Gastrocnemius medialis (tissue), 4 donors: ENCODE data around the gene LTB4R2.

ENCODE experiments used
- POLR2A ChIP-seq, 2 donors: fragments of 450-650 bp; IDR thresholded peaks; one replicate each; pipeline ENCODE4 v1.6.1; 2017; ENCODE audit warnings: antibody characterized with exemption in 2 of 2, mild to moderate bottlenecking in 2 of 2, moderate library complexity in 2 of 2
- TF ChIP-seq, protein P1 (sequence below), 5 experiments: fragments of 450-650 bp in 3 of 5; fragments of 200-600 bp in 2 of 5; sonication (generic) in 2 of 5; IDR thresholded peaks in 4 of 5; conservative IDR thresholded peaks in 1 of 5; 1 replicate in 4 of 5; 2 replicates in 1 of 5; pipeline ENCODE4 v1.5.1; 2016 to 2019; ENCODE audit warnings: antibody characterized with exemption in 5 of 5, mild to moderate bottlenecking in 3 of 5, moderate library complexity in 3 of 5

DNA sequence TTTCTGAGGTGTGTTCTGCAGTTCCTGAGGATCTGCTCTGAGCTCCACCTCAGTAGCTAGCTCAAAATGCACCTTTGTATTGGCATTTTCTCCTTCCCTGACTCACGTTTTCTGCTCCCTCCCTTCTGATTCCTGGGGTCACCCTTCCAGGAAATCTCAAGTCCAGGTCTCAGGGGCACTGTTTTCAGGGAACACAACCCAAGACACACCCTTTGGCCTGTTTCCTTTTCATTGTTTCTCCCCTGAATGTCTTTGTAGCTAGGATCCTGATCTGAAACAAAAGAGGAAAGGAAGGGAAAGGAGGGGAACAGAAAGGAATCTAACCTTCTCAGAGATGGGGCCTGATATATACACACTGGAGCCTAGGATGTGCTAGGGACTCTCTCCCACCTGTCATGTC, 37.2 kb downstream of the LTB4R2 start:
- TF ChIP-seq, protein P1, sequence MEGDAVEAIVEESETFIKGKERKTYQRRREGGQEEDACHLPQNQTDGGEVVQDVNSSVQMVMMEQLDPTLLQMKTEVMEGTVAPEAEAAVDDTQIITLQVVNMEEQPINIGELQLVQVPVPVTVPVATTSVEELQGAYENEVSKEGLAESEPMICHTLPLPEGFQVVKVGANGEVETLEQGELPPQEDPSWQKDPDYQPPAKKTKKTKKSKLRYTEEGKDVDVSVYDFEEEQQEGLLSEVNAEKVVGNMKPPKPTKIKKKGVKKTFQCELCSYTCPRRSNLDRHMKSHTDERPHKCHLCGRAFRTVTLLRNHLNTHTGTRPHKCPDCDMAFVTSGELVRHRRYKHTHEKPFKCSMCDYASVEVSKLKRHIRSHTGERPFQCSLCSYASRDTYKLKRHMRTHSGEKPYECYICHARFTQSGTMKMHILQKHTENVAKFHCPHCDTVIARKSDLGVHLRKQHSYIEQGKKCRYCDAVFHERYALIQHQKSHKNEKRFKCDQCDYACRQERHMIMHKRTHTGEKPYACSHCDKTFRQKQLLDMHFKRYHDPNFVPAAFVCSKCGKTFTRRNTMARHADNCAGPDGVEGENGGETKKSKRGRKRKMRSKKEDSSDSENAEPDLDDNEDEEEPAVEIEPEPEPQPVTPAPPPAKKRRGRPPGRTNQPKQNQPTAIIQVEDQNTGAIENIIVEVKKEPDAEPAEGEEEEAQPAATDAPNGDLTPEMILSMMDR (IDR thresholded peaks at IDR 0.05 in 4 of 5, conservative IDR thresholded peaks at IDR 0.05 in 1 of 5): no peak
- no peak for TF ChIP-seq POLR2A (IDR thresholded peaks at IDR 0.05)
